GM23338 (cell line): ENCODE data around the gene EBF4. TPM values are rescaled to one million over a fixed set of nuclear protein-coding genes. Genes with fewer than 3 reads are reported as not detected.

Experiments used
- ATAC-seq: fragments of 200-7000 bp; cut with Tn5 transposase; 3 replicates; pipeline ENCODE4 v1.9.1; 2020
- DNase-seq: peaks from one replicate; pipeline ENCODE4 v3.0.0-alpha.2; 2015; ENCODE audit warnings: low spot score
- H2AFZ ChIP-seq: fragments of 200-600 bp; sonication (generic); 2 replicates; pipeline ENCODE4 v1.8.0; 2016; ENCODE audit warnings: antibody characterized with exemption, mild to moderate bottlenecking, moderate library complexity
- H3F3A ChIP-seq: fragments of 200-600 bp; sonication (generic); replicated peaks from 2 replicates; pipeline ENCODE4 v1.8.0; 2017; ENCODE audit warnings: antibody characterized with exemption, mixed run types, low read depth
- H3K27ac ChIP-seq: fragments of 200-600 bp; sonication (generic); 2 replicates; pipeline ENCODE4 v1.6.1; 2016; ENCODE audit warnings: low read depth
- H3K27me3 ChIP-seq: fragments of 200-600 bp; sonication (generic); 2 replicates; pipeline ENCODE4 v1.8.0; 2016; ENCODE audit warnings: mild to moderate bottlenecking, mixed run types, moderate library complexity; ENCODE audit not compliant: insufficient read depth
- H3K36me3 ChIP-seq: fragments of 200-600 bp; sonication (generic); 2 replicates; pipeline ENCODE4 v1.8.0; 2016; ENCODE audit warnings: mild to moderate bottlenecking; ENCODE audit not compliant: insufficient read depth
- H3K4me1 ChIP-seq: fragments of 200-600 bp; sonication (generic); 2 replicates; pipeline ENCODE4 v1.8.0; 2016; ENCODE audit warnings: mild to moderate bottlenecking, moderate library complexity; ENCODE audit not compliant: insufficient read depth
- H3K4me2 ChIP-seq: fragments of 200-600 bp; sonication (generic); 2 replicates; pipeline ENCODE4 v1.7.1; 2017; ENCODE audit warnings: mixed run types
- H3K4me3 ChIP-seq: fragments of 200-600 bp; sonication (generic); 2 replicates; pipeline ENCODE4 v1.6.1; 2016; ENCODE audit warnings: mixed run types
- H3K79me2 ChIP-seq: fragments of 200-600 bp; sonication (generic); replicated peaks from 2 replicates; pipeline ENCODE4 v1.8.0; 2017; ENCODE audit warnings: mild to moderate bottlenecking; ENCODE audit not compliant: insufficient read depth
- H3K9me2 ChIP-seq: fragments of 200-600 bp; sonication (generic); 2 replicates; pipeline ENCODE4 v1.8.0; 2017; ENCODE audit not compliant: insufficient read depth
- H4K20me1 ChIP-seq: fragments of 200-600 bp; sonication (generic); replicated peaks from 2 replicates; pipeline ENCODE4 v1.8.0; 2017; ENCODE audit warnings: mild to moderate bottlenecking; ENCODE audit not compliant: insufficient read depth
- H3K27ac Mint-ChIP-seq: 2 replicates; pipeline ENCODE4 v1.8.0; 2020; ENCODE audit warnings: inconsistent platforms, mild to moderate bottlenecking, moderate library complexity, mixed read lengths
- H3K27me3 Mint-ChIP-seq: 3 replicates; pipeline ENCODE4 v1.8.0; 2022; ENCODE audit warnings: low read depth, mild to moderate bottlenecking, moderate library complexity, mixed read lengths, inconsistent platforms; ENCODE audit not compliant: insufficient read depth, poor library complexity
- H3K36me3 Mint-ChIP-seq: 3 replicates; pipeline ENCODE4 v1.8.0; 2021; ENCODE audit warnings: low read depth, mild to moderate bottlenecking, inconsistent platforms, moderate library complexity, mixed read lengths
- H3K4me1 Mint-ChIP-seq: 3 replicates; pipeline ENCODE4 v1.8.0; 2020; ENCODE audit warnings: mild to moderate bottlenecking, inconsistent platforms, mixed read lengths
- H3K4me3 Mint-ChIP-seq: 3 replicates; pipeline ENCODE4 v1.8.0; 2021; ENCODE audit warnings: moderate library complexity, mild to moderate bottlenecking, inconsistent platforms, mixed read lengths
- H3K9me3 Mint-ChIP-seq: 3 replicates; pipeline ENCODE4 v1.8.0; 2020; ENCODE audit warnings: moderate library complexity, mild to moderate bottlenecking, inconsistent platforms, mixed read lengths
- ETS1 ChIP-seq: IDR thresholded peaks from 2 replicates; pipeline ENCODE4 v1.6.1; 2016; ENCODE audit warnings: antibody characterized with exemption
- EZH2 ChIP-seq: fragments of 200-600 bp; sonication (generic); IDR thresholded peaks from one replicate; pipeline ENCODE4 v1.8.0; 2017; ENCODE audit warnings: antibody characterized with exemption, mild to moderate bottlenecking, low read depth; ENCODE audit not compliant: unreplicated experiment
- JUNB ChIP-seq: IDR thresholded peaks from one replicate; pipeline ENCODE4 v1.6.1; 2016; ENCODE audit warnings: antibody characterized with exemption; ENCODE audit not compliant: unreplicated experiment
- NANOG ChIP-seq: IDR thresholded peaks from 2 replicates; pipeline ENCODE4 v1.6.1; 2016; ENCODE audit warnings: antibody characterized with exemption, borderline replicate concordance
- ZNF331 ChIP-seq: fragments of 250-450 bp; sonication (Bioruptor Pico); IDR thresholded peaks from 2 replicates; pipeline ENCODE4 v1.5.0; 2020; ENCODE audit warnings: low read depth, mild to moderate bottlenecking, moderate library complexity
- polyA plus RNA-seq: library from polyadenylated mRNA; unstranded; fragments of >200 nt; fragmentation: Nextera tagmentation; extraction: Ambion mirVana; gene quantifications from 2 replicates; pipeline ENCODE4 v1.2.1, GENCODE V29; 2016
- total RNA-seq: library from RNA; depleted of rRNA; stranded (reverse); fragments of >200 nt; shearing (Covaris generic); gene quantifications from 2 replicates; pipeline ENCODE4 v1.2.3, GENCODE V29; 2014
- TF ChIP-seq, protein P1 (sequence below): fragments of 250-450 bp; sonication (Bioruptor Pico); IDR thresholded peaks from 2 replicates; pipeline ENCODE4 v1.5.0; 2020; ENCODE audit warnings: mild to moderate bottlenecking, moderate library complexity
- TF ChIP-seq, protein P2 (sequence below): IDR thresholded peaks from one replicate; pipeline ENCODE4 v1.6.1; 2018; ENCODE audit warnings: antibody characterized with exemption; ENCODE audit not compliant: unreplicated experiment
- TF ChIP-seq, protein P3 (sequence below), 2 experiments: fragments of 200-600 bp in 1 of 2; sonication (generic) in 1 of 2; conservative IDR thresholded peaks; 2 replicates each; pipeline versions ENCODE4 v1.5.1 to v1.6.1; 2016 to 2017; ENCODE audit warnings: antibody characterized with exemption in 2 of 2, low read depth in 2 of 2, mild to moderate bottlenecking in 2 of 2, moderate library complexity in 1 of 2

The EBF4 gene
- total and polyA plus RNA-seq, 2 experiments from 2014 or later: 0.66 to 1.6 TPM

GRCh38 chr20:2740702-2741101, 48.1 kb downstream of the EBF4 start (continued):
- TF ChIP-seq, protein P1, sequence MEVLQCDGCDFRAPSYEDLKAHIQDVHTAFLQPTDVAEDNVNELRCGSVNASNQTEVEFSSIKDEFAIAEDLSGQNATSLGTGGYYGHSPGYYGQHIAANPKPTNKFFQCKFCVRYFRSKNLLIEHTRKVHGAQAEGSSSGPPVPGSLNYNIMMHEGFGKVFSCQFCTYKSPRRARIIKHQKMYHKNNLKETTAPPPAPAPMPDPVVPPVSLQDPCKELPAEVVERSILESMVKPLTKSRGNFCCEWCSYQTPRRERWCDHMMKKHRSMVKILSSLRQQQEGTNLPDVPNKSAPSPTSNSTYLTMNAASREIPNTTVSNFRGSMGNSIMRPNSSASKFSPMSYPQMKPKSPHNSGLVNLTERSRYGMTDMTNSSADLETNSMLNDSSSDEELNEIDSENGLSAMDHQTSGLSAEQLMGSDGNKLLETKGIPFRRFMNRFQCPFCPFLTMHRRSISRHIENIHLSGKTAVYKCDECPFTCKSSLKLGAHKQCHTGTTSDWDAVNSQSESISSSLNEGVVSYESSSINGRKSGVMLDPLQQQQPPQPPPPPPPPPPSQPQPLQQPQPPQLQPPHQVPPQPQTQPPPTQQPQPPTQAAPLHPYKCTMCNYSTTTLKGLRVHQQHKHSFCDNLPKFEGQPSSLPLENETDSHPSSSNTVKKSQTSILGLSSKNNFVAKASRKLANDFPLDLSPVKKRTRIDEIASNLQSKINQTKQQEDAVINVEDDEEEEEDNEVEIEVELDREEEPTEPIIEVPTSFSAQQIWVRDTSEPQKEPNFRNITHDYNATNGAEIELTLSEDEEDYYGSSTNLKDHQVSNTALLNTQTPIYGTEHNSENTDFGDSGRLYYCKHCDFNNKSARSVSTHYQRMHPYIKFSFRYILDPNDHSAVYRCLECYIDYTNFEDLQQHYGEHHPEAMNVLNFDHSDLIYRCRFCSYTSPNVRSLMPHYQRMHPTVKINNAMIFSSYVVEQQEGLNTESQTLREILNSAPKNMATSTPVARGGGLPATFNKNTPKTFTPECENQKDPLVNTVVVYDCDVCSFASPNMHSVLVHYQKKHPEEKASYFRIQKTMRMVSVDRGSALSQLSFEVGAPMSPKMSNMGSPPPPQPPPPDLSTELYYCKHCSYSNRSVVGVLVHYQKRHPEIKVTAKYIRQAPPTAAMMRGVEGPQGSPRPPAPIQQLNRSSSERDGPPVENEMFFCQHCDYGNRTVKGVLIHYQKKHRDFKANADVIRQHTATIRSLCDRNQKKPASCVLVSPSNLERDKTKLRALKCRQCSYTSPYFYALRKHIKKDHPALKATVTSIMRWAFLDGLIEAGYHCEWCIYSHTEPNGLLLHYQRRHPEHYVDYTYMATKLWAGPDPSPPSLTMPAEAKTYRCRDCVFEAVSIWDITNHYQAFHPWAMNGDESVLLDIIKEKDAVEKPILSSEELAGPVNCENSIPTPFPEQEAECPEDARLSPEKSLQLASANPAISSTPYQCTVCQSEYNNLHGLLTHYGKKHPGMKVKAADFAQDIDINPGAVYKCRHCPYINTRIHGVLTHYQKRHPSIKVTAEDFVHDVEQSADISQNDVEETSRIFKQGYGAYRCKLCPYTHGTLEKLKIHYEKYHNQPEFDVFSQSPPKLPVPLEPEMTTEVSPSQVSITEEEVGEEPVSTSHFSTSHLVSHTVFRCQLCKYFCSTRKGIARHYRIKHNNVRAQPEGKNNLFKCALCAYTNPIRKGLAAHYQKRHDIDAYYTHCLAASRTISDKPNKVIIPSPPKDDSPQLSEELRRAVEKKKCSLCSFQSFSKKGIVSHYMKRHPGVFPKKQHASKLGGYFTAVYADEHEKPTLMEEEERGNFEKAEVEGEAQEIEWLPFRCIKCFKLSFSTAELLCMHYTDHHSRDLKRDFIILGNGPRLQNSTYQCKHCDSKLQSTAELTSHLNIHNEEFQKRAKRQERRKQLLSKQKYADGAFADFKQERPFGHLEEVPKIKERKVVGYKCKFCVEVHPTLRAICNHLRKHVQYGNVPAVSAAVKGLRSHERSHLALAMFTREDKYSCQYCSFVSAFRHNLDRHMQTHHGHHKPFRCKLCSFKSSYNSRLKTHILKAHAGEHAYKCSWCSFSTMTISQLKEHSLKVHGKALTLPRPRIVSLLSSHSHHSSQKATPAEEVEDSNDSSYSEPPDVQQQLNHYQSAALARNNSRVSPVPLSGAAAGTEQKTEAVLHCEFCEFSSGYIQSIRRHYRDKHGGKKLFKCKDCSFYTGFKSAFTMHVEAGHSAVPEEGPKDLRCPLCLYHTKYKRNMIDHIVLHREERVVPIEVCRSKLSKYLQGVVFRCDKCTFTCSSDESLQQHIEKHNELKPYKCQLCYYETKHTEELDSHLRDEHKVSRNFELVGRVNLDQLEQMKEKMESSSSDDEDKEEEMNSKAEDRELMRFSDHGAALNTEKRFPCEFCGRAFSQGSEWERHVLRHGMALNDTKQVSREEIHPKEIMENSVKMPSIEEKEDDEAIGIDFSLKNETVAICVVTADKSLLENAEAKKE (CRISPR knock-in tag): no peak
- TF ChIP-seq ETS1: no peak
- no peak for TF ChIP-seq EZH2

DNA sequence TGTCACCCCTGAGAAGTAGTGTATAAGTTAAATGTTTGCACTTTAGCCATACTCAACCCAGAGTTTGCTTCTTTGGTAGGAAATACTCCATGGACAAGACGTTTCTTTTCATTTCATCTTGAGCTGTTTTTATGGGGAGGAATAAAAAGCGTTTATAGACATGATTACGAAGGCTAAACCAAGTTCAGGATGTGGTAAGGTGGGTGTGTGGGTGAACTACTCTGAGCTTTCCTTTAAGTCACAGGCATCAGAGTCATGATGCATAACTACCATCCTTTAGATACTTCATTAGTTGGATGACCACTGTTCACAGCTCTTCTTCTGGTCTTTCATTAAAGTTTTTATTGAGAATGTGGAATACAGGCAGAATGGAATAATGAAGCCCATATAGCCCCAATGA, 48.9 kb downstream of the EBF4 start:
- Mint-ChIP-seq H3K9me3 (no peaks in the 10 kb centered on the region; the same call in 2 of the 3 replicates), H3K27me3 (peaks cover 18% of the 10 kb centered on the region), H3K36me3 (no peaks in the 10 kb centered on the region), H3K4me3 (no peak overlapping the region), H3K27ac (no peak overlapping the region), H3K4me1 (peaks cover 20% of the 10 kb centered on the region)
- no peaks in the 10 kb centered on the region for H3K79me2 ChIP-seq
- H2AFZ ChIP-seq: no peak overlapping the region
- no peak for DNase-seq
- TF ChIP-seq ZNF331 (CRISPR knock-in tag): no peak
- TF ChIP-seq, protein P2, sequence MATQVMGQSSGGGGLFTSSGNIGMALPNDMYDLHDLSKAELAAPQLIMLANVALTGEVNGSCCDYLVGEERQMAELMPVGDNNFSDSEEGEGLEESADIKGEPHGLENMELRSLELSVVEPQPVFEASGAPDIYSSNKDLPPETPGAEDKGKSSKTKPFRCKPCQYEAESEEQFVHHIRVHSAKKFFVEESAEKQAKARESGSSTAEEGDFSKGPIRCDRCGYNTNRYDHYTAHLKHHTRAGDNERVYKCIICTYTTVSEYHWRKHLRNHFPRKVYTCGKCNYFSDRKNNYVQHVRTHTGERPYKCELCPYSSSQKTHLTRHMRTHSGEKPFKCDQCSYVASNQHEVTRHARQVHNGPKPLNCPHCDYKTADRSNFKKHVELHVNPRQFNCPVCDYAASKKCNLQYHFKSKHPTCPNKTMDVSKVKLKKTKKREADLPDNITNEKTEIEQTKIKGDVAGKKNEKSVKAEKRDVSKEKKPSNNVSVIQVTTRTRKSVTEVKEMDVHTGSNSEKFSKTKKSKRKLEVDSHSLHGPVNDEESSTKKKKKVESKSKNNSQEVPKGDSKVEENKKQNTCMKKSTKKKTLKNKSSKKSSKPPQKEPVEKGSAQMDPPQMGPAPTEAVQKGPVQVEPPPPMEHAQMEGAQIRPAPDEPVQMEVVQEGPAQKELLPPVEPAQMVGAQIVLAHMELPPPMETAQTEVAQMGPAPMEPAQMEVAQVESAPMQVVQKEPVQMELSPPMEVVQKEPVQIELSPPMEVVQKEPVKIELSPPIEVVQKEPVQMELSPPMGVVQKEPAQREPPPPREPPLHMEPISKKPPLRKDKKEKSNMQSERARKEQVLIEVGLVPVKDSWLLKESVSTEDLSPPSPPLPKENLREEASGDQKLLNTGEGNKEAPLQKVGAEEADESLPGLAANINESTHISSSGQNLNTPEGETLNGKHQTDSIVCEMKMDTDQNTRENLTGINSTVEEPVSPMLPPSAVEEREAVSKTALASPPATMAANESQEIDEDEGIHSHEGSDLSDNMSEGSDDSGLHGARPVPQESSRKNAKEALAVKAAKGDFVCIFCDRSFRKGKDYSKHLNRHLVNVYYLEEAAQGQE: no peak
- no peak for TF ChIP-seq JUNB
- no peak for TF ChIP-seq NANOG
- TF ChIP-seq ETS1: no peak
- TF ChIP-seq, protein P3, sequence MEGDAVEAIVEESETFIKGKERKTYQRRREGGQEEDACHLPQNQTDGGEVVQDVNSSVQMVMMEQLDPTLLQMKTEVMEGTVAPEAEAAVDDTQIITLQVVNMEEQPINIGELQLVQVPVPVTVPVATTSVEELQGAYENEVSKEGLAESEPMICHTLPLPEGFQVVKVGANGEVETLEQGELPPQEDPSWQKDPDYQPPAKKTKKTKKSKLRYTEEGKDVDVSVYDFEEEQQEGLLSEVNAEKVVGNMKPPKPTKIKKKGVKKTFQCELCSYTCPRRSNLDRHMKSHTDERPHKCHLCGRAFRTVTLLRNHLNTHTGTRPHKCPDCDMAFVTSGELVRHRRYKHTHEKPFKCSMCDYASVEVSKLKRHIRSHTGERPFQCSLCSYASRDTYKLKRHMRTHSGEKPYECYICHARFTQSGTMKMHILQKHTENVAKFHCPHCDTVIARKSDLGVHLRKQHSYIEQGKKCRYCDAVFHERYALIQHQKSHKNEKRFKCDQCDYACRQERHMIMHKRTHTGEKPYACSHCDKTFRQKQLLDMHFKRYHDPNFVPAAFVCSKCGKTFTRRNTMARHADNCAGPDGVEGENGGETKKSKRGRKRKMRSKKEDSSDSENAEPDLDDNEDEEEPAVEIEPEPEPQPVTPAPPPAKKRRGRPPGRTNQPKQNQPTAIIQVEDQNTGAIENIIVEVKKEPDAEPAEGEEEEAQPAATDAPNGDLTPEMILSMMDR (conservative IDR thresholded peaks at IDR 0.05; ENCODE audit: low read depth in 2 of 2): no peak
- TF ChIP-seq EZH2: no peak
- H3K27ac ChIP-seq: no peak overlapping the region
- peaks cover 53% of the 10 kb centered on the region for H3K27me3 ChIP-seq
- peaks cover 14% of the 10 kb centered on the region; the same call in 1 of the 2 replicates for H3K4me1 ChIP-seq
- H3K4me2 ChIP-seq: no peak overlapping the region
- no peaks in the 10 kb centered on the region for H3K36me3 ChIP-seq
- ATAC-seq: no peak
- no peaks in the 10 kb centered on the region for H3K9me2 ChIP-seq
- no peaks in the 10 kb centered on the region for H3F3A ChIP-seq
- no peak overlapping the region for H3K4me3 ChIP-seq
- H4K20me1 ChIP-seq: no peaks in the 10 kb centered on the region; the same call in 1 of the 2 replicates
